ENCODE measurements around the gene CDX4.
"Not testable (repeated sequence)": the region's sequence is repeated elsewhere in the genome, so short reads cannot be mapped to it uniquely, and the experiment has no call there.

The CDX4 gene, protein sequence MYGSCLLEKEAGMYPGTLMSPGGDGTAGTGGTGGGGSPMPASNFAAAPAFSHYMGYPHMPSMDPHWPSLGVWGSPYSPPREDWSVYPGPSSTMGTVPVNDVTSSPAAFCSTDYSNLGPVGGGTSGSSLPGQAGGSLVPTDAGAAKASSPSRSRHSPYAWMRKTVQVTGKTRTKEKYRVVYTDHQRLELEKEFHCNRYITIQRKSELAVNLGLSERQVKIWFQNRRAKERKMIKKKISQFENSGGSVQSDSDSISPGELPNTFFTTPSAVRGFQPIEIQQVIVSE

DNA sequence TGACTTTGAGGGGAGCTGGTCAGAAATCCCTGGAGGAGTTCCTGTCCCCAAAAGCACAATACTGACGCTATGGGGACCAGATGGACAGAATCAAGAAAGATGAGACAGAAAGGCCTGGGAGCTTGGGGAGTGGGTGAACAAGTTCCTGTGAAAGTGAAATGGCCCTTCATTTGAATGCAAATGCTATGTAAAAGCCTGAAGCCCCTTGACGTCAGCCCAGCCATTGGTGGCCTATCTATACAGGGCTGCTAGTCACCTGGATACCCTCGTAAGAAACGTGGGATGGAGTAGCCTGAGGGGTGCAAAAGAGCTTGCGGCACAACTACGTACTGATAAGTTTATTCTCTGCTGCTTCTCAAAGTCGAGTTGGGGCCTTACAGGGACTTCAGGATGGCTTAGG, at the start of gene CDX4:
CDX4 (plus strand) TSS at position 223 of the 400 bp plus-strand sequence. CDS start 201 bp downstream, outside the sequence.
- DNase-seq (ENCODE audit: low read depth in 2 of 2) = no peak

DNA sequence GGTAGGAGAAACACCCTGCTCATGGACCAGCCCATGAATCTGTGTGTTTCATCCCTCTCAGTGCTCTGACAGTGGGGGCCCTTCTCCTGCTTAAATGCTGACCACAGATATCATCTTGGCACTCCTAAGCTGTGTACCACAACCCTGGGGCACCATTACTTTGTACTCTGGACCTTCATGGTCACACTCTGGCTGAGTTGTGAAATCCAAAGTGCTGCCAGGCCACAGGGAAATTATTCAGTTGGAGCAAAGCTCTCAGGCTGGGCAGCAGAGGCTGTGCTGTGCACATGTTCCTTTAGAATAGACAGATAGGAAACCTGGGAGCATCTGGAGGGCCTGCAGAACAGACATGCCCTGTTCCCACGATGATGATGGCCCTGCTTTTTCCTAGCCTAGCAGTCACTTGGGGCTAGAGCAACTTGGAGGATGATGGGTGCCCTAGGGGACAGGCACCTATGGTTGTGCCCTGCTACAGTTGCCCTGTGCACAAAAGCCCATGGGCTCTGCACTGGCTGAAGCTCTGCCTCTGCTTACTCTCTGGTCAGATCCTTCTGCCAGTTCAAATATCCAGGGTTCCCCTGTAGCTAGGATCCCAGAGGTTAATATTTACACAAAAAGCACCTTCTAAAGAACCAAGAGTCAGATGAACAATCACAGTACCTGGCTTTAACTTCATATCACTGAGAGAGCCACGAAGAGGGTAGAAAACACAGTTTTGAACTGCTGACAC, 48.5 kb upstream of the CDX4 start:
- DNase-seq (ENCODE audit: low read depth in 2 of 2) = no peak

DNA sequence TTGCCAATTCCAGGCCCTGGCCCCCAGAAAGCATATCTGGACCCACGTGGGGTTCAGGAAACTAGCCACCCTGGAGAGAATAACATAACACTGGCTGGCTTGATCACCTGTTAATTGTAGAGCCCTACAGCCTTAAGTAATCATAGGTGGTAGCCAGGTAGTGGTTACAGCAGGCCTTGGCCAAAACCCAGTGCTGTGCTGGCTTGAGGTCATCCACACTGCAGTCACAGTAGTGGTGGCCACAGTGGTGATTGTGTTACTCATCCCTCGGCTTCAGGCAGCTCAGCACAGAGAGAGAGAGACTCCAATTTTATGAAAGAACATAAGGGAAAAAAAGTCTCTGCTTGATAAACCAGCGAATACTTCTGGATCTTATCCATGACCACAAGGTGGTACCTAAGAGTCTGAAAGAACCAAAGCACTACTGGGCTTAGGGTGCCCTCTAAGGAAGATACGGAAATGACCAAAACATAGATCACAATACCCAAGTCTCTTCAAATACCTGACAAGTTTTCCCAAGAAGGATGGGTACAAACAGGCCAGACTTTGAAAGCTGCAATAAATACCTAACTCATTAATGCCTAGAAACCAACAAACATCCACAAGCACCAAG, 46.6 kb upstream of the CDX4 start:
- no peak for DNase-seq (ENCODE audit: low read depth in 2 of 2)

DNA sequence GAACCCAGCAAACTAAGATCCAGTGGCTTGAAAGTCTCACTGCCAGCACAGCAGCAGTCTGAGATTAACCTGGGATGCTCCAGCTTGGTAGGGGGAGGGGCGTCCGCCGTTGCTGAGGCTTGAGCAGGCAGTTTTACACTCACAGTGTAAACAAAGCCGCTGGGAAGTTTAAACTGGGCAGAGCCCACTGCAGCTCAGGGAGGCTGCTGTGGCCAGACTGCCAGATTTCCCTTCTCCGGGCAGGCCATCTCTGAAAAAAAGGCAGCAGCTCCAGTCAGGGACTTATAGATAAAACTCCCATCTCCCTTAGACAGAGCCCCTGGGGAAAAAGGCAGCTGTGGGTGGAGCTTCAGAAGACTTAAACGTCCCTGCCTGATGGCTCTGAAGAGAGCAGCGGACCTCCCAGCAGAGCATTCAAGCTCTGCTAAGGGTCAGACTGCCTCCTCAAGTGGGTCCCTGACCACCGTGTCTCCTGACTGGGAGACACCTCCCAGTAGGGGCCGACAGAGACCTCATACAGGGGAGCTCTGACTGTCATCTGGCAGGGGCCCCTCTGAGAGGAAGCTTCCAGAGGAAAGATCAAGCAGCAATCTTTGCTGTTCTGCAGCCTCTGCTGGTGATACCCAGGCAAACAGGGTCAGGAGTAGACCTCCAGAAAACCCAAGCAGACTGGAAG, 45.1 kb upstream of the CDX4 start:
- no peak for DNase-seq (ENCODE audit: low read depth in 2 of 2)

DNA sequence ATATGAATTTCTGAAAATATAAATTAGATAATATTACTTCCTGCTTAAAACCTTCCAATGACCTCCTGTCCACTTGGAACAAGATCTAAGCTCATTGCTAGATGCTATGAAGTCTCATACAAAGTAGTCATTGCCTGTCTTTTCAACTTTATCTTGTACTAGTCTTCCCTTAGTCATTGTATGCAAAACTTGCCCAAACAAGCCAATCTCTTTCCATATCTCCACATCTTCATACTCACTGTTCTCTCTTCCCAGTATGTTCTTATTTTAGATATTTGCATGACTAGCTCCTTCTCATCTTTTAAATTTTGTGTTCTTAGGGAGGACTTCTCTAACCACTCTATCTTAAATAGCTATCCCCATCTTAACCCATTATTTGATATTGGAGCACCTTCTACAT, 33.9 kb upstream of the CDX4 start:
- DNase-seq (ENCODE audit: low read depth in 2 of 2) = no peak

DNA sequence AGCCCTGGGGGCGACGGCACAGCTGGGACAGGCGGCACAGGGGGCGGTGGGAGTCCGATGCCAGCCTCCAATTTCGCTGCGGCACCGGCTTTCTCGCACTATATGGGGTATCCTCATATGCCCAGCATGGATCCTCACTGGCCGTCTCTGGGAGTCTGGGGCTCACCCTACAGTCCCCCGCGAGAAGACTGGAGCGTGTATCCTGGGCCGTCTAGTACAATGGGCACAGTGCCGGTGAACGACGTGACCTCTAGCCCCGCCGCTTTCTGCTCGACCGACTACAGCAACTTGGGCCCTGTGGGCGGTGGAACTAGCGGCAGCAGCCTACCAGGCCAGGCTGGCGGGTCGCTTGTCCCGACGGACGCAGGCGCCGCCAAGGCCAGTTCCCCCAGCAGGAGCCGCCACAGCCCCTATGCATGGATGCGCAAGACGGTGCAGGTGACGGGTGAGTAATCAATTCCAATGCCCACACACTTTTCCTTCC, 500 bp downstream of the CDX4 start:
- DNase-seq (ENCODE audit: low read depth in 2 of 2) = no peak

DNA sequence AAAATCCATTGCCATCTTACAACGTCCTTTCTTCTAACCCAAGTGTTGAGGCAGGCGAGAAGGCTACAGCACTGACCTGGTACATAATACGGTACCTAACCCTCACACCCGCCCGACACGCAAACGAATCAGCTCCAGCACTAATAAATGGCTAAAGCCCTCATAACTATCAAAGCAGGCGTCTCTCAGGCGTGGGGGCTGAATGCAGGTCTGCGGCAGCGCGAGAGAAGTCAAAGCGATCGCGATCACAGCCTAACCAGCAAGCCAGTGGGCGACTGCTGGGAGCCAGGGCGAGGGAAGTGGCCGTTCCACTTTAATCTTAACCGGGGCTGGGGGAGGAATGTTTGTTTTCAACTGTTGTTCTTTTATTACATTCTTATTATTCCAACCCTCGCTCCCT, 1.5 kb downstream of the CDX4 start:
- no peak for DNase-seq (ENCODE audit: low read depth in 2 of 2)

DNA sequence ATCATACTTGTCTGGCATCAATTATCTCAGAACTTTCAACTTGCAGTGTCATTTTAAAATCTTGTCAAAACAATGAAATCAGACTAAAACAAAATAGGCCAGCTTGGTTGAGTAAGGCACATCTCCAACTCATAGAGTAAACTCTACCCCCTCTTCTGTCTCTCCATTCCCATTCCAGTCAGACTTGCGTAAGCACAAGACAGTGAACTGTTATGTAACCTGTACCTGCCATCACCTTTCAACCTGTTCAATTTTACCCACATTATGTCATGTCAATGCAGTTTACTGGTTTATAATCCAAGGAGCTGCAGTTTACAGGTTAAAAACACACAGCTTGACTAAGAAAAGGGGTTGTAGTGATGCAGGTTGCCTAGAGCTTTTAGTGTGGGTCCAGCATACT, 8.3 kb downstream of the CDX4 start:
- DNase-seq (ENCODE audit: low read depth in 2 of 2) = no peak

DNA sequence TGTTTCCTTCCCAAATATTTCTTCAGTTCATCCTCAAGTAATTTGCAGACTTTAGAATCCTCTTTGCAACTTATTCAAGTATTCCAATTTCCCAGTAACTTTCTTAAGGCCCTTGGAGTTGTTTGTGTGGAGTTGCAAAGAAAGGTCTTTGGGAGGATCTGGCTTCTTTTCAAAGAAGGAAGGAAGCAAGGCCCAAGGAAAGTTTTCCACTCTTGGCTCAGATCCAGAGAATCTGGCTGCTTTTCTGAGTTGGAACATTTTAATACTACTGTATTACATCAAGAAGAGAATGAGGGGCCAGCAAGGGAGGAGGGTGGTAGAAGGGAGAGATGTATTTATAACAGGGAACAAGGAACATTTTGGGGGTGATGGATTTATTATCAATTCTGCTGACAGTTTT, 10.5 kb downstream of the CDX4 start:
- no peak for DNase-seq (ENCODE audit: low read depth in 2 of 2)

DNA sequence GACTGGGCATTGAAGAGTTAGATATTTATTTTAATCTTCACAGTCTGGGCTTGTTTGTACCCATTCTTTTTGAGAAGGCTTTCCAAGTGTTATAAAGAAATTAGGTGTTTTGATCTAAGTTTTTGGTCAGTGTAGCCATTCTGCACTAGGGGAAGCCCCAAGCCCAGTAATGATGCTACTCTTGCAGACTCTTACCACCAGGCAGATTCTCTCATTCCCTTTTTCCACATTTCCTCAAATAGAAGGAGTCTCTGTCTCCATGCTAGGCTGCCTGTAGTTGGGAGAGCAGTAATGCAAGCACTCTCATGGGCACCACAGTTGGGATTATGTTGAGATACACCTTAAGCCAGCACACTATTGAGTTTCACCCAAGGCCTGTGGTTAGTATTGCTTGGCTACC, 21.5 kb downstream of the CDX4 start:
- DNase-seq (ENCODE audit: low read depth in 2 of 2) = no peak

DNA sequence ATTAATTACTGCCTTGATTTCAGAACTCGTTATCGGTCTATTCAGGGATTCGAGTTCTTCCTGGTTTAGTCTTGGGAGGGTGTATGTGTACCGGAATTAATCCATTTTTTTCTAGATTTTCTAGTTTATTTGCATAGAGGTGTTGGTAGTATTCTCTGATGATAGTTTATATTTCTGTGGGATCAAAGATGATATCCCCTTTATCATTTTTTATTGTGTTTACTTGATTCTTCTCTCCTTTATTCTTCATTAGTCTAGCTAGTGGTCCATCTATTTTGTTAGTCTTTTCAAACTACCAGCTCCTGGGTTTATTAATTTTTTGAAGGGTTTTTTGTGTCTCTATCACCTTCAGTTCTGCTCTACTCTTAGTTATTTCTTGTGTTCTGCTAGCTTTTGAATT, 32.1 kb downstream of the CDX4 start:
- no peak for DNase-seq (ENCODE audit: low read depth in 2 of 2)

DNA sequence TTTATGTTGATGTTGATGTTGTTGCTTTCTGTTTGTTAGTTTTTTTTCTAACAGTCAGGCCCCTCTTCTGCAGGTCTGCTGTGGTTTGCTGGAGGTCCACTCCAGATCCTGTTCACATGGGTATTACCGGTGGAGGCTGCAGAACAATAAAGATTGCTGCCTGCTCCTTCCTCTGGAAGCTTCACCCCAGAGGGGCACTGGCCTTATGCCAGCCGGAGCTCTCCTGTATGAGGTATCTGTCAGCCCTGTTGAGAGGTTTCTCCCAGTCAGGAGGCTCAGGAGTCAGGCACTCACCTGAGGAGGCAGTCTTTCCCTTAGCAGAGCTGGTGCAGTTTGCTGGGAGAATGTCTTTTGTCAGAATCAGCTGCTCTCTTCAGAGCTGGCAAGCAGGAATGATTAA, 34.7 kb downstream of the CDX4 start:
- DNase-seq (ENCODE audit: low read depth in 2 of 2) = no peak

DNA sequence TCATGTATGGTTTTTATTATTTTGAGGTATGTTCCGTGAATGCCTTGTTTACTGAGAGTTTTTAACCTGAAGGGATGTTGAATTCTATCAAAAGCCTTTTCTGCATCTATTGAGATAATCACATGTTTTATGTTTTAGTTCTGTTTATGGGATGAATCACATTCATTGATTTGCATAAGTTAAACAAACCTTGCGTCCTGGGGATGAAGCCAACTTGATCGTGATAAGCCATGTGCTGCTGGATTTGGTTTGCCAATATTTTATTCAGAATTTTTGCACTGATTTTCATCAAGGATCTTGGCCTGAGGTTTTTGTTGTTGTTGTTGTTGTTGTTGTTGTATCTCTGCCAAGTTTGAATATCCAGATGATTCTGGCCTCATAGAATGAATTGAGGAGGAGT, 43.8 kb downstream of the CDX4 start:
- DNase-seq (ENCODE audit: low read depth in 2 of 2) = no peak

DNA sequence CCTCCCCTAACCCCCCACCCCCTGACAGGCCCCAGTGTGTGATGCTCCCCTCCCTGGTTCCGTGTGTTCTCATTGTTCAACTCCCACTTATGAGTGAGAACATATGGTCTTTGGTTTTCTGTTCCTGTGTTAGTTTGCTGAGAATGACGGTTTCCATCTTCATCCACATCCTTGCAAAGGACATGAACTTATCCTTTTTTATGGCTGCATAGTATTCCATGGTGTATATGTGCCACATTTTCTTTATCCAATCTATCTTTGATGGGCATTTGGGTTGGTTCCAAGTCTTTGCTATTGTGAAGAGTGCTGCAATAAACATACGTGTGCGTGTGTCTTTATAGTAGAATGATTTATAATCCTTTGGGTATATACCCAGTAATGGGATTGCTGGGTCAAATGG, 45.3 kb downstream of the CDX4 start:
- DNase-seq (ENCODE audit: low read depth in 2 of 2) = not testable (repeated sequence)

Measured in stimulated activated CD8-positive, alpha-beta memory T cell treated with anti-CD3 and anti-CD28 coated beads, Interleukin-7, amount 100 ng/mL, for 4 hours (primary cell).